ENCODE data around the gene ARHGEF2. TPM values are rescaled to one million over a fixed set of nuclear protein-coding genes. Genes with fewer than 3 reads are reported as not detected.
"Not testable (repeated sequence)": the region's sequence is repeated elsewhere in the genome, so short reads cannot be mapped to it uniquely, and the experiment has no call there.

The ARHGEF2 gene
- total RNA-seq, 1 donor from 2014 or later = 57.5 TPM

DNA sequence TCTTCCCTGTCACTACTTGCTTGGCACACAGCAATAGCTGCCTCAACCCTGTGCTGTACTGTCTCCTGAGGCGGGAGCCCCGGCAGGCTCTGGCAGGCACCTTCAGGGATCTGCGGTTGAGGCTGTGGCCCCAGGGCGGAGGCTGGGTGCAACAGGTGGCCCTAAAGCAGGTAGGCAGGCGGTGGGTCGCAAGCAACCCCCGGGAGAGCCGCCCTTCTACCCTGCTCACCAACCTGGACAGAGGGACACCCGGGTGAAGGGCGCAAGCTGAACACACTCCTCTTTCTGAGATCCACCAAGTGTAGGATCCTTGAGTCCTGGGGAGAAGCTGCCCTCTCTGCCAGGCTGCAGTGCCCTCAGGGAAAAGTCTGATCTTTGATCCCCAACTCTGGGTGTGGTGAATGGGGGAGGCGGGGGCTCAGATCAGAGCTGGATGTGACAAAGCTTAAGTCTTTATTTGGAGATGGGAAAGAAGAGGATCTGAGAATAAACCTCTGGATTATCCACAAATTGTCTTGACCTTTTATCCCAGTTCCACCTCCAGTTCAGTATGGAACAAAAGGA is 35.7 kb downstream of the ARHGEF2 start:
- no peak for DNase-seq (ENCODE audit: low spot score)

DNA sequence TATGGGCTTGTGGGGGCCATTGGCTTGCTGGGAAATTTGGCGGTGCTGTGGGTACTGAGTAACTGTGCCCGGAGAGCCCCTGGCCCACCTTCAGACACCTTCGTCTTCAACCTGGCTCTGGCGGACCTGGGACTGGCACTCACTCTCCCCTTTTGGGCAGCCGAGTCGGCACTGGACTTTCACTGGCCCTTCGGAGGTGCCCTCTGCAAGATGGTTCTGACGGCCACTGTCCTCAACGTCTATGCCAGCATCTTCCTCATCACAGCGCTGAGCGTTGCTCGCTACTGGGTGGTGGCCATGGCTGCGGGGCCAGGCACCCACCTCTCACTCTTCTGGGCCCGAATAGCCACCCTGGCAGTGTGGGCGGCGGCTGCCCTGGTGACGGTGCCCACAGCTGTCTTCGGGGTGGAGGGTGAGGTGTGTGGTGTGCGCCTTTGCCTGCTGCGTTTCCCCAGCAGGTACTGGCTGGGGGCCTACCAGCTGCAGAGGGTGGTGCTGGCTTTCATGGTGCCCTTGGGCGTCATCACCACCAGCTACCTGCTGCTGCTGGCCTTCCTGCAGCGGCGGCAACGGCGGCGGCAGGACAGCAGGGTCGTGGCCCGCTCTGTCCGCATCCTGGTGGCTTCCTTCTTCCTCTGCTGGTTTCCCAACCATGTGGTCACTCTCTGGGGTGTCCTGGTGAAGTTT is 36.4 kb downstream of the ARHGEF2 start:
- DNase-seq (ENCODE audit: low spot score) = no peak

DNA sequence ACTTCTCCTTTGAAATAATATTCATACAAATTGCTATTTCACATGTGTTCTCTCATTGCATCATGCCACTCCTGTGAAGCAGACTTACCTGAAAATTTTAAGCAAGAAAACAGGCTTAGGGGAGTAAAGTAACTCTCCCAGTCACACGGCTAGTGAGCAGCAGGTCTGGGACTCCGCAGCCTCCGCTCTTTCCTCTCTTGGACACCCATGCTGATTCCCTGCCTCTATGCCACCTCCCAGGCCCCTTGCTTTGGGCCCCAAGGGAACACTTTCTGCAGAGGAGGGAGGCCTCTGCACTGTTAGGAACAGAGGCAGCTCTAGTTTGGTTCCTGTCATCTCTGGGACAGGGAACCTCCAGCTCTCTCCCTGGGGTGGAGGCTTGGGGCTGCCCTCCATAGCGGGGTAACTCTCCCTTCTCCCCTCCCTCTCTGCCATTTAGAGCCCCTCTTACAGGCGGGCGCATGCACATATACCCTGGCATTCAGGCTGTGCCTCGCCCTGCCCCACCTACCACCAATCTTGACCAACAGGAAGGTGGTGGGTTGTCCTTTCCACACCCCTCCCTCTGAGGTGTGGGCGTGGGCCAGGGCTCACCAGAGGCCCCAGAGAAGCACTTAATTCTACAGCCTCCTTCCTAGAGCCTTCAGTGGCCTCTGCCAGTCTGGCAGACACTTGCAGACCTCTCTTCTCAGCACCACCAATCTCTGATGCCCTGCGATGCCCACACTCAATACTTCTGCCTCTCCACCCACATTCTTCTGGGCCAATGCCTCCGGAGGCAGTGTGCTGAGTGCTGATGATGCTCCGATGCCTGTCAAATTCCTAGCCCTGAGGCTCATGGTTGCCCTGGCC is 37.1 kb downstream of the ARHGEF2 start, which contains the start of gene RXFP4:
Gene RXFP4 (plus strand): TSS at position 646 of the 852 bp plus-strand sequence. CDS start 72 bp downstream, at position 718.
- no peak for DNase-seq (ENCODE audit: low spot score)

GRCh38 chr1:155940482-155940992 is 37.8 kb downstream of the ARHGEF2 start:
- DNase-seq (ENCODE audit: low spot score) = peak; percentile 67

- DNase-seq (ENCODE audit: low spot score) = peak; percentile 82
These were observed 40.1 kb downstream of the ARHGEF2 start for GRCh38 chr1:155938220-155938627.

- no peak for DNase-seq (ENCODE audit: low spot score)
These were observed 43.3 kb downstream of the ARHGEF2 start for GRCh38 chr1:155934936-155935590.

- peak; percentile 100 for DNase-seq (ENCODE audit: low spot score)
These were observed 44.0 kb downstream of the ARHGEF2 start, which contains the start of gene KHDC4 for GRCh38 chr1:155934097-155934935. Gene KHDC4 (minus strand): TSS chr1:155934413. CDS start chr1:155934373, 40 bp downstream.

DNA sequence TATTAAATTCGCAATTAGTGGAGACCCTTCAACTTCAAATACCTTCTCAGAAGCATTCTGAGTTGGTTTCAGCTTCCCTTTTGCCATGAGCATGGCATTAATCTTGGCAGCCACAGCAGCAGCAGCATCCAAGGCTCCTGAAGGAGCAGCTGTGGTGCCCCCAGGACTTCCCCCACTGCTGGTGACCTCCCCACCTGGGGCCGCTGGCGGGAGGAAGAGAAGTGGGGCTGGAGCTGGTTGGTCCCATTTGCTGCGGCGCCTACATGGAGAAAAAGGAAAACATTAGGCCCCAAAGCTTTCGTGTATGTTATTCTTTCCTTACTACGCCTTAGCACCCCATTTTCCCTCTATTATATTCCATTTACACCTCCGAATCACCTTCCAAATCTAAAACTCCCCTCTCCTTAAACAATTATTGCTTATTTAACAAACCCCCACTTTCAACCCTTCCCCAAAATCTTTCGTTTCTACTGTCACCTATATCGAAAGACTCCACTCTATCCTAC is 44.7 kb downstream of the ARHGEF2 start:
- DNase-seq (ENCODE audit: low spot score) = no peak

DNA sequence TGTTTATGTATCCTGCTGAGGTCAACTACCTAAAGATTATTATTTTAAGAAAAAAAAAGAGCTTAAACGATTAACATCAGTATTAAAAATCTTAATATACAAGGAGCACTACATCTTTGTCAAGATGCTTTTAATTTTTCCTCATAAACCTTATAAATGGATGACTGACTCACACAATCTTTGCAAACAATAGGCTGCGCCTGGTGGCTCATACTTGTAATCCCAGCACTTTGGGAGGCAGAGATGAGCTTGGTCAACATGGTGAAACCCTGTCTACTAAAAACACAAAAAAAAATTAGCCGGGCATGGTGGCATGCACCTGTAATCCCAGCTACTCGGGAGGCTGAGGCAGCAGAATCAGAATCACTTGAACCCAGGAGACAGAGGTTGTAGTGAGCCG is 45.9 kb downstream of the ARHGEF2 start:
- no peak for DNase-seq (ENCODE audit: low spot score)

DNA sequence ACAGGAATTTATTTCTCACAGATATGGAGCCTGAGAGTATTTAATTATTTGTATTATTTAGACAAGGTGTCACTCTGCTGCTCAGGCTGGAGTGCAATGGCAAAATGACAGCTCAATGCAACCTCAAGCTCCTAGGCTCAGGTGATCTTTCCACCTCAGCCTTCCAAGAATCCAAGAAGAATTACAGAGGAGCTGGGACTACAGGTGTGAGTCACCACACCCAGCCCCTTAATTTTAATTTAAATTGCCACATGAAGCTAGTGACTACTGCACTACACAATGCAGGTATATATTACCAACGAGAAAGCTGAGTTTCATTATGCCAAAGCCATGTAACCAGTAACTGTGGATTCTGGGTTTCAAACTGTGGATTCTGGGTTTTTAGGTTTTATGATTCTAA is 46.3 kb downstream of the ARHGEF2 start:
- no peak for DNase-seq (ENCODE audit: low spot score)

DNA sequence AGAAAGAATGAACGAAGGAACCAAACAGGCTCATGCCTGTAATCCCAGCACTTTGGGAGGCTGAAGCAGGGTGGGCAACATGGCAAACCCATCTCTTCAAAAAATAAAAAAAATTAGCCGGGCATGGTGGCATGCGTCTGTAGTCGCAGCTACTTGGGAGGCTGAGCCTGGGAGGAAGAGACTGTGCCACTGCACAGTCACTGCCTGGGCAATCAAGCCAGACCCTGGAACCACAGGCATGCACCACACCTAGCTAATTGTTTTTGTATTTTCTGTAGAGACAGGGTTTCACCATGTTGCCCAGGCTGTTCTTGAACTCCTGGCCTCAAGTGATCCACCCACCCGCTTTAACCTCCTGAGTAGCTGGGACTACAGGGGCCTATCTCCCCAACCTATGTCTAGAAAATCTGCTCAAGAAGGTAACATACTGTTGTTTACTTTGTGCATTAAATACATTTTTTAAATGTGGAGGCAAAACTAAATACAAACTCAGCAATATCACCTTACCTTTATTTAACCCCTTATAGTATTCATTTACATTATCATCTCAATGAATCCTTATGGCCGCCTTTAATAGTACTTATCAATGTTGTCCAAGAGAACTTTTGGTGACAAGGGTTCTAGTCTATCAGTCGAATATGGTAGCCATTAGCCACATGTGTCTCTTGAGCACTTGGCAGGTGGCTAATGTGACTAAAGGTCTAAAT is 46.9 kb downstream of the ARHGEF2 start:
- DNase-seq (ENCODE audit: low spot score) = no peak

DNA sequence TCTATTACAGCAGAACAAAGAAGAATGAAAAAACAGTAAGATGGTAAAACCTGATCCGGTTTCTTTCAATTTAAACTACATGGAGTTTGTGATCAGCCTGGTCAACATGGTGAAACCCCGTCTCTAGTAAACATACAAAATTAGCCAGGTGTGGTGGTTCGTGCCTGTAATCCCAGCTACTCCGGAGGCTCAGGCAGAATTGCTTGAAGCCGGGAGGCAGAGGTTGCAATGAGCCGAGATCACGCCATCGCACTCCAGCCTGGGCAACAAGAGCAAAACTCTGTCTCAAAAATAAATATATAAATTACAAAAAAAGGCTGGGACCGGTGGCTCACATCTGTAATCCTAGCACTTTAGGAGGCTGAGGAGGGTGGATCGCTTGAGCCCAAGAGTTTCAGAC is 47.6 kb downstream of the ARHGEF2 start:
- not testable (repeated sequence) for DNase-seq (ENCODE audit: low spot score)

DNA sequence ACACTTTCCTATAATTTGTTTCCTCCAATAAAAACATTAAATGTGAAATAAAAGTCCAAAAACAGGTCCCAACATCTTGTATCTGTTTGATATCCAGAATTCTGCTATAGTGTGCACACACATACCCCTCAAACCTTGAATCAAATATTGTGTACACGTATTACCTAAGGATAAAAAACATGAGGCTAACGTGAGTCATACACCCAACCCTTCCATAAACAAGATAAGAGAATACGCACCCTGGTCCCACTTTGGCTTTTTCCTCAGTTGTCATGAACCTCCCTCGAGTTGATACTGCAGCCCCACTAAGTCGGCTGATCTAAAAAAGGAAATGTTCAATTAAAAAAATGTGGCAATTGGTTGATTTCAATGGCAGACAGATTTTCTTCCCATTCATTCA is 49.3 kb downstream of the ARHGEF2 start:
- DNase-seq (ENCODE audit: low spot score) = no peak

- DNase-seq (ENCODE audit: low spot score) = no peak
These were observed 52.8 kb downstream of the ARHGEF2 start for GRCh38 chr1:155925506-155925905.

DNA sequence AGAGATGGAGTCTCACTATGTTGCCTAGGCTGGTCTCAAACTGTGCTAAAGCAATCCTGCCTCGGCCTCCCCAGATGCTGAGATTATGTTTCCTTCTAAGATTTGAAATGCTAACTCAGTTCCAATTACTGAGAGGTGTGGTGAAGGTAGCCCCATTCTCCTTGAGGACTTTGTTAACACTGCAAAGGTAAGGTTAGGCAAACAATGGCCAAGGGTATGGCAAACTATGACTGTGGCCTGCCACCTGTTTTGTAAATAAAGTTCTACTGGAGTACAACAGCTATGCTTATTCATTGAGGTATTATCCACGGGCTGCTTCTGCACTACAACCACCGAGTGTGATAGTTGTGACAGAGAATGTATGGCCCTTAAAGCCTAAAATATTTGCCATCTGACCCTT is 57.6 kb downstream of the ARHGEF2 start:
- no peak for DNase-seq (ENCODE audit: low spot score)

DNA sequence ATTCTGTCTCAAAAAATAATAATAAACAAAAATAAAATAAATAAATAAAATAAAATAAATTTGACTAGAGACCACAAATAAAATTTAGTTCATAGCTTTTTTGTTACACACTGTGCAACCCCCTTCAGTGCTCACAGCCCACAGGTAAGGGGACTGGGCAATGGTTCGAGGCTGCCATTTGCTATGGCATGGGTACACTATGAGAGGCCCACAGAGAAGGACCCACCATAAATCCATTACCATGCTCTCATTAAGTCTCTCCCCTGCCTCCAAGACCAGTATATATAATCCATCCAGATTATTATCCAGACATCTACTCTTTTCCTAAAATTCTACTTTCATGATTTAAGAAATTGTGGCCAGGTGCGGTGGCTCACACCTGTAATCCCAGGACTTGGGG is 58.5 kb downstream of the ARHGEF2 start:
- DNase-seq (ENCODE audit: low spot score) = no peak

- no peak for DNase-seq (ENCODE audit: low spot score)
These were observed 59.7 kb downstream of the ARHGEF2 start for GRCh38 chr1:155918660-155919059.

DNA sequence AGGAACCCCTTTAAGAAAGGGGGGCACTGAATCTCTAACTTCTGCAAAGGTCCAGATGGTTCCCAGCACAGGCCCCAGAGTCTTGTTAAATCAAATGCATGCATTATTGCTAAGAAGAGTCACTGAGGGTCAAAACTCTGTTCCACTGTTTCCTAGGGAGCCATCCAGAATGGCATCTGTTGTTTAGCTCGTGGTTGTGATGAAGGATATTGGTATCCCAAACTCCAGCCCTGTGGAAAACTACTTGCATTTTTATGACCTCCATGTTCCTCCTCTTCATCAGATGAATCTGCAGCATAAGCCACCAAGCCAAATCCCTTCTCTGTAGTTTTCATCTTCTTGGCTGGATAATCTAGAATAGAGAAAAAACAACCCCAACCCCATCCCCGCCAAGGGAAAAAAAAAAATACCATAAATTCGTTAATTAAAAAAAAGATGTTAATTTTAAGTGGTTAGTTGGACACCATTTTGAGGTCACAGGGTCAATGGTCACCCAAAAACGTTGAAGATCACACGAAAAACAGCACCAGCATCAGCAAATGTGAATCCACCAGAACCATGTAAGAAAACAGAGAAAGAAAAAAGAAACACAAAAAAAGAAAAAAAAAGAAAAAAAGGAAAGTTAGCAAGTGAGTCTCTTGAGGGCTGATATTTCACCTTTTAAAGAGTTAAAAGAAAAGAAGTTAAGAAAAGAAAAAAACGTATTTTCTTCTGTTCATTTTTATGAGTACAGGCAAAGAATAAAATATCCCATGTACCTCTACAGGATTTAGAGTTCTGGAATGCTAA is 64.2 kb downstream of the ARHGEF2 start:
- no peak for DNase-seq (ENCODE audit: low spot score)

DNA sequence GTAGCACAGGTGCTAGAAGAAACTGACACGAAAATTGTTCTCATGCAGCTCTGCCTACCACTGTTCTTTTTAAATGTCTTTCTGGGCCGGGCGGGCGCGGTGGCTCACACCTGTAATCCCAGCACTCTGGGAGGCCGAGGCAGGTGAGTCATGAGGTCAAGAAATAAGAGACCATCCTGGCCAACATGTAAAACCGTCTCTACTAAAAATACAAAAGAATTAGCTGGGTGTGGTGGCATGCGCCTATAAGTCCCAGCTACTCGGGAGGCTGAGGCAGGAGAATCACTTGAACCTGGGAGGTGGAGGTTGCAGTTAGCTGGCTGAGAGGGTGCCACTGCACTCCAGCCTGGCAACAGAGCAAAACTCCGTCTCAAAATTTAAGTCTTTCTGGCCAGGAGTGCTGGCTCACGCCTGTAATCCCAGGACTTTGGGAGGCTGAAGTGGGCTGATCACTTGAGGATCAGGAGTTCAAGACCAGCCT is 66.3 kb downstream of the ARHGEF2 start:
- DNase-seq (ENCODE audit: low spot score) = no peak

Data from umbilical cord (tissue), 2 donors.